Breast epithelium (tissue), 3 donors: ENCODE data around the gene KIF1A.
"Not testable (repeated sequence)": the region's sequence is repeated elsewhere in the genome, so short reads cannot be mapped to it uniquely, and the experiment has no call there.

Experiments used
- POLR2A ChIP-seq: fragments of 450-650 bp; IDR thresholded peaks from one replicate; pipeline ENCODE4 v1.6.1; 2016; ENCODE audit warnings: antibody characterized with exemption, mild to moderate bottlenecking, moderate library complexity
- TF ChIP-seq, protein P1 (sequence below), 3 donors: fragments of 450-650 bp; IDR thresholded peaks; one replicate each; pipeline ENCODE4 v1.5.1; 2016 to 2017; ENCODE audit warnings: antibody characterized with exemption in 3 of 3, mild to moderate bottlenecking in 3 of 3, moderate library complexity in 3 of 3

- not testable (repeated sequence) for TF ChIP-seq POLR2A
- TF ChIP-seq, protein P1, sequence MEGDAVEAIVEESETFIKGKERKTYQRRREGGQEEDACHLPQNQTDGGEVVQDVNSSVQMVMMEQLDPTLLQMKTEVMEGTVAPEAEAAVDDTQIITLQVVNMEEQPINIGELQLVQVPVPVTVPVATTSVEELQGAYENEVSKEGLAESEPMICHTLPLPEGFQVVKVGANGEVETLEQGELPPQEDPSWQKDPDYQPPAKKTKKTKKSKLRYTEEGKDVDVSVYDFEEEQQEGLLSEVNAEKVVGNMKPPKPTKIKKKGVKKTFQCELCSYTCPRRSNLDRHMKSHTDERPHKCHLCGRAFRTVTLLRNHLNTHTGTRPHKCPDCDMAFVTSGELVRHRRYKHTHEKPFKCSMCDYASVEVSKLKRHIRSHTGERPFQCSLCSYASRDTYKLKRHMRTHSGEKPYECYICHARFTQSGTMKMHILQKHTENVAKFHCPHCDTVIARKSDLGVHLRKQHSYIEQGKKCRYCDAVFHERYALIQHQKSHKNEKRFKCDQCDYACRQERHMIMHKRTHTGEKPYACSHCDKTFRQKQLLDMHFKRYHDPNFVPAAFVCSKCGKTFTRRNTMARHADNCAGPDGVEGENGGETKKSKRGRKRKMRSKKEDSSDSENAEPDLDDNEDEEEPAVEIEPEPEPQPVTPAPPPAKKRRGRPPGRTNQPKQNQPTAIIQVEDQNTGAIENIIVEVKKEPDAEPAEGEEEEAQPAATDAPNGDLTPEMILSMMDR (IDR thresholded peaks at IDR 0.05), result not testable (repeated sequence)
Measured at GRCh38 chr2:240683980-240684728, 135.9 kb downstream of the KIF1A start.
